ENCODE data around the gene SLAMF6. TPM values are rescaled to one million over a fixed set of nuclear protein-coding genes. Genes with fewer than 3 reads are reported as not detected.

Gene SLAMF6
- polyA plus RNA-seq, 1 experiment, result not detected

GRCh38 chr1:160541622-160542302 is 18.7 kb upstream of the SLAMF6 start:
- Histone ChIP-seq H3K4me3 (ENCODE audit: low read depth, low read length) (no peak overlapping the region), H3K27me3 (ENCODE audit: control insufficient read depth, insufficient read depth, low read length) (no peaks in the 10 kb centered on the region), H3K36me3 (ENCODE audit: control insufficient read depth, insufficient read depth, low read length) (no peaks in the 10 kb centered on the region)
- DNase-seq (ENCODE audit: low read depth), result no peak
- TF ChIP-seq CTCF (IDR thresholded peaks at IDR 0.05; ENCODE audit: insufficient read depth, low read depth, low read length), result no peak
- CTCF ChIA-PET, result interaction anchor here (1.6 kb wide), 1 partner anchor 49 kb away, joined by 3 read pairs; no protein-coding TSS in a partner anchor
- POLR2A ChIA-PET, result no interaction called here

GRCh38 chr1:160540859-160541233 is 17.8 kb upstream of the SLAMF6 start:
- DNase-seq (ENCODE audit: low read depth), result no peak
- ChIA-PET CTCF (no interaction called here), POLR2A (no interaction called here)
- Histone ChIP-seq H3K4me3 (ENCODE audit: low read depth, low read length) (no peak overlapping the region), H3K36me3 (ENCODE audit: control insufficient read depth, insufficient read depth, low read length) (no peaks in the 10 kb centered on the region), H3K27me3 (ENCODE audit: control insufficient read depth, insufficient read depth, low read length) (no peaks in the 10 kb centered on the region)
- TF ChIP-seq CTCF (IDR thresholded peaks at IDR 0.05; ENCODE audit: insufficient read depth, low read depth, low read length), result no peak

GRCh38 chr1:160539990-160540858 is 17.2 kb upstream of the SLAMF6 start:
- no peak overlapping the region for H3K4me3 ChIP-seq (ENCODE audit: low read depth, low read length)
- ChIA-PET POLR2A (no interaction called here), CTCF (interaction anchor here (0.5 kb wide), 1 partner anchor 1429 kb away, joined by 3 read pairs; no protein-coding TSS in a partner anchor)
- H3K36me3 ChIP-seq (ENCODE audit: control insufficient read depth, insufficient read depth, low read length), result no peaks in the 10 kb centered on the region
- no peak for TF ChIP-seq CTCF (IDR thresholded peaks at IDR 0.05; ENCODE audit: insufficient read depth, low read depth, low read length)
- no peak for DNase-seq (ENCODE audit: low read depth)
- H3K27me3 ChIP-seq (ENCODE audit: control insufficient read depth, insufficient read depth, low read length), result no peaks in the 10 kb centered on the region

- Histone ChIP-seq H3K4me3 (ENCODE audit: low read depth, low read length) (no peak overlapping the region), H3K36me3 (ENCODE audit: control insufficient read depth, insufficient read depth, low read length) (no peaks in the 10 kb centered on the region), H3K27me3 (ENCODE audit: control insufficient read depth, insufficient read depth, low read length) (no peaks in the 10 kb centered on the region)
- ChIA-PET POLR2A (no interaction called here), CTCF (interaction anchor here (0.5 kb wide), 1 partner anchor 1430 kb away, joined by 3 read pairs; no protein-coding TSS in a partner anchor)
- no peak for TF ChIP-seq CTCF (IDR thresholded peaks at IDR 0.05; ENCODE audit: insufficient read depth, low read depth, low read length)
- DNase-seq (ENCODE audit: low read depth), result no peak
These were observed 16.6 kb upstream of the SLAMF6 start for GRCh38 chr1:160539684-160539989.

GRCh38 chr1:160538985-160539651 is 16.1 kb upstream of the SLAMF6 start:
- DNase-seq (ENCODE audit: low read depth), result no peak
- no peak for TF ChIP-seq CTCF (IDR thresholded peaks at IDR 0.05; ENCODE audit: insufficient read depth, low read depth, low read length)
- H3K36me3 ChIP-seq (ENCODE audit: control insufficient read depth, insufficient read depth, low read length), result no peaks in the 10 kb centered on the region
- H3K27me3 ChIP-seq (ENCODE audit: control insufficient read depth, insufficient read depth, low read length), result no peaks in the 10 kb centered on the region
- no peak overlapping the region for H3K4me3 ChIP-seq (ENCODE audit: low read depth, low read length)
- CTCF ChIA-PET, result no interaction called here
- POLR2A ChIA-PET, result no interaction called here
